ENCODE data around the gene TIMP2. TPM values are rescaled to one million over a fixed set of nuclear protein-coding genes. Genes with fewer than 3 reads are reported as not detected.
A peak's percentile ranks its signal among the peaks of the same experiment; 100 is the strongest.

Gene TIMP2
- total and polyA plus RNA-seq, 2 of the 13 experiments (the other 11 are each of a cell fraction or from before 2014, with no cell fraction given) = 3.8 to 8.5 TPM

DNA sequence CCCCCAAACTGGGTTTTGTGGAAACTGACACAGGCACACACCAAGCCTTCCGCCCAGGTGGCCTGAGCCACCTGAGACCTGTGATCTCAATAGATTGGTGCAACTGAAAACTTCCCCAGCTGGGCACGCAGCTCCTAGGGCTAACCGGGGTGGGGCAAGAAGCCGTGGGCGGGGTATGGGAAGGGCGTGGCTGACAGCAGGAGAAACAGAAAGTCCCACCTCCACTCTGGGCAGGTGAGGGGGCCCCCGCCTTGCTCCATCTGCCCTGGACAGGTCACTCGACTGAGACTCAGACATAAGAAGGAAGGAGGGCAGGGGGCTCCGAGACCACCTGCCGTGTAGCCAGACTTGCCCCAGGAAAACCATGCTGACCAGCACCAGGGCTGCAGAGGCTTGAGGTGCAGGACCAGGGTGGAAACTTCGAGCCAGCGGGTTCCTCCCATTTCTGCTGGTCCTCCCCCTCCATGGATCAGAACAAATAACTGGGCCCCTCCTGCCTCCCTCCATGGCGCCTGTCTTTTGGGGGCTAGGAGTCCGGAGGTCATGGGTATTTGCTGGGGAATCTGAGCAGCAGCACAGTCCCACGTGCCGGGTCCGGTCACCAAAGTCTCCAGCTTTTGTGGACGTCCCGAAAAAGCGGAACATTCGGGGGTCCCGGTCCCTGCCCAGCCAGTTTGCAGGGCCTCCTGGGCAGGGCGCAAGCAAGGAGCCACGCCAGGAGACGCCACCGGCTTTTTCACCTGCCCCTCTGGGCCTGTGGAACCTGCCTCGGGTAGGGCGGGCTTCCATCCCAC, 1.3 kb downstream of the TIMP2 start (continued):
- TF ChIP-seq ZNF746 (CRISPR knock-in tag; IDR thresholded peaks at IDR 0.05) (no peak), MAFK (conservative IDR thresholded peaks at IDR 0.05 in 1 of 2, IDR thresholded peaks at IDR 0.05 in 1 of 2; ENCODE audit: low read length in 2 of 2) (no peak), ZNF605 (CRISPR knock-in tag; IDR thresholded peaks at IDR 0.05) (no peak), ZNF343 (CRISPR knock-in tag; IDR thresholded peaks at IDR 0.05) (0 out of 2 replicates have a peak, but pooled peaks have one; percentile 23), ZBTB8A (CRISPR knock-in tag; IDR thresholded peaks at IDR 0.05; ENCODE audit: borderline replicate concordance, low read depth) (no peak), NFE2L1 (CRISPR knock-in tag; IDR thresholded peaks at IDR 0.05; ENCODE audit: borderline replicate concordance) (no peak), ZNF674 (CRISPR knock-in tag; IDR thresholded peaks at IDR 0.05; ENCODE audit: low read depth) (no peak), ZNF263 (CRISPR knock-in tag; IDR thresholded peaks at IDR 0.05) (0 out of 2 replicates have a peak, but pooled peaks have one; percentile 11), EHMT2 (IDR thresholded peaks at IDR 0.05; ENCODE audit: borderline replicate concordance, low read depth, low read length) (no peak), ZC3H13 (CRISPR knock-in tag; IDR thresholded peaks at IDR 0.05) (no peak), NCOA2 (CRISPR knock-in tag; IDR thresholded peaks at IDR 0.05) (no peak), ZNF891 (CRISPR knock-in tag; IDR thresholded peaks at IDR 0.05) (0 out of 2 replicates have a peak, but pooled peaks have one; percentile 41), ZMAT3 (CRISPR knock-in tag; conservative IDR thresholded peaks at IDR 0.05) (no peak)
- TF ChIP-seq, protein P1, sequence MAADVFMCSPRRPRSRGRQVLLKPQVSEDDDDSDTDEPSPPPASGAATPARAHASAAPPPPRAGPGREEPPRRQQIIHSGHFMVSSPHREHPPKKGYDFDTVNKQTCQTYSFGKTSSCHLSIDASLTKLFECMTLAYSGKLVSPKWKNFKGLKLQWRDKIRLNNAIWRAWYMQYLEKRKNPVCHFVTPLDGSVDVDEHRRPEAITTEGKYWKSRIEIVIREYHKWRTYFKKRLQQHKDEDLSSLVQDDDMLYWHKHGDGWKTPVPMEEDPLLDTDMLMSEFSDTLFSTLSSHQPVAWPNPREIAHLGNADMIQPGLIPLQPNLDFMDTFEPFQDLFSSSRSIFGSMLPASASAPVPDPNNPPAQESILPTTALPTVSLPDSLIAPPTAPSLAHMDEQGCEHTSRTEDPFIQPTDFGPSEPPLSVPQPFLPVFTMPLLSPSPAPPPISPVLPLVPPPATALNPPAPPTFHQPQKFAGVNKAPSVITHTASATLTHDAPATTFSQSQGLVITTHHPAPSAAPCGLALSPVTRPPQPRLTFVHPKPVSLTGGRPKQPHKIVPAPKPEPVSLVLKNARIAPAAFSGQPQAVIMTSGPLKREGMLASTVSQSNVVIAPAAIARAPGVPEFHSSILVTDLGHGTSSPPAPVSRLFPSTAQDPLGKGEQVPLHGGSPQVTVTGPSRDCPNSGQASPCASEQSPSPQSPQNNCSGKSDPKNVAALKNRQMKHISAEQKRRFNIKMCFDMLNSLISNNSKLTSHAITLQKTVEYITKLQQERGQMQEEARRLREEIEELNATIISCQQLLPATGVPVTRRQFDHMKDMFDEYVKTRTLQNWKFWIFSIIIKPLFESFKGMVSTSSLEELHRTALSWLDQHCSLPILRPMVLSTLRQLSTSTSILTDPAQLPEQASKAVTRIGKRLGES (CRISPR knock-in tag; IDR thresholded peaks at IDR 0.05; ENCODE audit: borderline replicate concordance) = no peak
- TF ChIP-seq, protein P2, sequence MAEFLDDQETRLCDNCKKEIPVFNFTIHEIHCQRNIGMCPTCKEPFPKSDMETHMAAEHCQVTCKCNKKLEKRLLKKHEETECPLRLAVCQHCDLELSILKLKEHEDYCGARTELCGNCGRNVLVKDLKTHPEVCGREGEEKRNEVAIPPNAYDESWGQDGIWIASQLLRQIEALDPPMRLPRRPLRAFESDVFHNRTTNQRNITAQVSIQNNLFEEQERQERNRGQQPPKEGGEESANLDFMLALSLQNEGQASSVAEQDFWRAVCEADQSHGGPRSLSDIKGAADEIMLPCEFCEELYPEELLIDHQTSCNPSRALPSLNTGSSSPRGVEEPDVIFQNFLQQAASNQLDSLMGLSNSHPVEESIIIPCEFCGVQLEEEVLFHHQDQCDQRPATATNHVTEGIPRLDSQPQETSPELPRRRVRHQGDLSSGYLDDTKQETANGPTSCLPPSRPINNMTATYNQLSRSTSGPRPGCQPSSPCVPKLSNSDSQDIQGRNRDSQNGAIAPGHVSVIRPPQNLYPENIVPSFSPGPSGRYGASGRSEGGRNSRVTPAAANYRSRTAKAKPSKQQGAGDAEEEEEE (CRISPR knock-in tag; IDR thresholded peaks at IDR 0.05; ENCODE audit: borderline replicate concordance) = no peak
- TF ChIP-seq, protein P3, sequence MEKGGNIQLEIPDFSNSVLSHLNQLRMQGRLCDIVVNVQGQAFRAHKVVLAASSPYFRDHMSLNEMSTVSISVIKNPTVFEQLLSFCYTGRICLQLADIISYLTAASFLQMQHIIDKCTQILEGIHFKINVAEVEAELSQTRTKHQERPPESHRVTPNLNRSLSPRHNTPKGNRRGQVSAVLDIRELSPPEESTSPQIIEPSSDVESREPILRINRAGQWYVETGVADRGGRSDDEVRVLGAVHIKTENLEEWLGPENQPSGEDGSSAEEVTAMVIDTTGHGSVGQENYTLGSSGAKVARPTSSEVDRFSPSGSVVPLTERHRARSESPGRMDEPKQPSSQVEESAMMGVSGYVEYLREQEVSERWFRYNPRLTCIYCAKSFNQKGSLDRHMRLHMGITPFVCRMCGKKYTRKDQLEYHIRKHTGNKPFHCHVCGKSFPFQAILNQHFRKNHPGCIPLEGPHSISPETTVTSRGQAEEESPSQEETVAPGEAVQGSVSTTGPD (CRISPR knock-in tag; IDR thresholded peaks at IDR 0.05) = no peak
- TF ChIP-seq, protein P4, sequence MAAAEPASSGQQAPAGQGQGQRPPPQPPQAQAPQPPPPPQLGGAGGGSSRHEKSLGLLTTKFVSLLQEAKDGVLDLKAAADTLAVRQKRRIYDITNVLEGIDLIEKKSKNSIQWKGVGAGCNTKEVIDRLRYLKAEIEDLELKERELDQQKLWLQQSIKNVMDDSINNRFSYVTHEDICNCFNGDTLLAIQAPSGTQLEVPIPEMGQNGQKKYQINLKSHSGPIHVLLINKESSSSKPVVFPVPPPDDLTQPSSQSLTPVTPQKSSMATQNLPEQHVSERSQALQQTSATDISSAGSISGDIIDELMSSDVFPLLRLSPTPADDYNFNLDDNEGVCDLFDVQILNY (CRISPR knock-in tag; conservative IDR thresholded peaks at IDR 0.05) = no peak
- TF ChIP-seq, protein P5, sequence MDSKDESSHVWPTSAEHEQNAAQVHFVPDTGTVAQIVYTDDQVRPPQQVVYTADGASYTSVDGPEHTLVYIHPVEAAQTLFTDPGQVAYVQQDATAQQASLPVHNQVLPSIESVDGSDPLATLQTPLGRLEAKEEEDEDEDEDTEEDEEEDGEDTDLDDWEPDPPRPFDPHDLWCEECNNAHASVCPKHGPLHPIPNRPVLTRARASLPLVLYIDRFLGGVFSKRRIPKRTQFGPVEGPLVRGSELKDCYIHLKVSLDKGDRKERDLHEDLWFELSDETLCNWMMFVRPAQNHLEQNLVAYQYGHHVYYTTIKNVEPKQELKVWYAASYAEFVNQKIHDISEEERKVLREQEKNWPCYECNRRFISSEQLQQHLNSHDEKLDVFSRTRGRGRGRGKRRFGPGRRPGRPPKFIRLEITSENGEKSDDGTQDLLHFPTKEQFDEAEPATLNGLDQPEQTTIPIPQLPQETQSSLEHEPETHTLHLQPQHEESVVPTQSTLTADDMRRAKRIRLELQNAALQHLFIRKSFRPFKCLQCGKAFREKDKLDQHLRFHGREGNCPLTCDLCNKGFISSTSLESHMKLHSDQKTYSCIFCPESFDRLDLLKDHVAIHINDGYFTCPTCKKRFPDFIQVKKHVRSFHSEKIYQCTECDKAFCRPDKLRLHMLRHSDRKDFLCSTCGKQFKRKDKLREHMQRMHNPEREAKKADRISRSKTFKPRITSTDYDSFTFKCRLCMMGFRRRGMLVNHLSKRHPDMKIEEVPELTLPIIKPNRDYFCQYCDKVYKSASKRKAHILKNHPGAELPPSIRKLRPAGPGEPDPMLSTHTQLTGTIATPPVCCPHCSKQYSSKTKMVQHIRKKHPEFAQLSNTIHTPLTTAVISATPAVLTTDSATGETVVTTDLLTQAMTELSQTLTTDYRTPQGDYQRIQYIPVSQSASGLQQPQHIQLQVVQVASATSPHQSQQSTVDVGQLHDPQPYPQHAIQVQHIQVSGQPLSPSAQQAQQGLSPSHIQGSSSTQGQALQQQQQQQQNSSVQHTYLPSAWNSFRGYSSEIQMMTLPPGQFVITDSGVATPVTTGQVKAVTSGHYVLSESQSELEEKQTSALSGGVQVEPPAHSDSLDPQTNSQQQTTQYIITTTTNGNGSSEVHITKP (CRISPR knock-in tag; IDR thresholded peaks at IDR 0.05; ENCODE audit: low read depth) = no peak
